T-helper 1 cell treated with Interleukin-12 subunit alpha and Interleukin-12 subunit beta and Interleukin-4 antibody, amounts not matched to agents 30 μg/mL and 1 μg/mL, for 36 hours (primary cell): Measurements from ENCODE around the gene FLT3LG.

ENCODE experiments used
- H3K27ac Mint-ChIP-seq: one replicate; pipeline ENCODE4 v1.8.0; 2021; ENCODE audit warnings: mild to moderate bottlenecking, mixed read lengths
- H3K27me3 Mint-ChIP-seq: one replicate; pipeline ENCODE4 v1.8.0; 2021; ENCODE audit warnings: low read depth, mixed read lengths
- H3K36me3 Mint-ChIP-seq: one replicate; pipeline ENCODE4 v1.8.0; 2021; ENCODE audit warnings: low read depth, mixed read lengths
- H3K4me1 Mint-ChIP-seq: one replicate; pipeline ENCODE4 v1.8.0; 2021; ENCODE audit warnings: low read depth, mixed read lengths
- H3K4me3 Mint-ChIP-seq: one replicate; pipeline ENCODE4 v1.8.0; 2021; ENCODE audit warnings: mild to moderate bottlenecking, moderate library complexity, mixed read lengths
- H3K9me3 Mint-ChIP-seq: one replicate; pipeline ENCODE4 v1.8.0; 2021; ENCODE audit warnings: mixed read lengths

The FLT3LG gene, protein sequence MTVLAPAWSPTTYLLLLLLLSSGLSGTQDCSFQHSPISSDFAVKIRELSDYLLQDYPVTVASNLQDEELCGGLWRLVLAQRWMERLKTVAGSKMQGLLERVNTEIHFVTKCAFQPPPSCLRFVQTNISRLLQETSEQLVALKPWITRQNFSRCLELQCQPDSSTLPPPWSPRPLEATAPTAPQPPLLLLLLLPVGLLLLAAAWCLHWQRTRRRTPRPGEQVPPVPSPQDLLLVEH

DNA sequence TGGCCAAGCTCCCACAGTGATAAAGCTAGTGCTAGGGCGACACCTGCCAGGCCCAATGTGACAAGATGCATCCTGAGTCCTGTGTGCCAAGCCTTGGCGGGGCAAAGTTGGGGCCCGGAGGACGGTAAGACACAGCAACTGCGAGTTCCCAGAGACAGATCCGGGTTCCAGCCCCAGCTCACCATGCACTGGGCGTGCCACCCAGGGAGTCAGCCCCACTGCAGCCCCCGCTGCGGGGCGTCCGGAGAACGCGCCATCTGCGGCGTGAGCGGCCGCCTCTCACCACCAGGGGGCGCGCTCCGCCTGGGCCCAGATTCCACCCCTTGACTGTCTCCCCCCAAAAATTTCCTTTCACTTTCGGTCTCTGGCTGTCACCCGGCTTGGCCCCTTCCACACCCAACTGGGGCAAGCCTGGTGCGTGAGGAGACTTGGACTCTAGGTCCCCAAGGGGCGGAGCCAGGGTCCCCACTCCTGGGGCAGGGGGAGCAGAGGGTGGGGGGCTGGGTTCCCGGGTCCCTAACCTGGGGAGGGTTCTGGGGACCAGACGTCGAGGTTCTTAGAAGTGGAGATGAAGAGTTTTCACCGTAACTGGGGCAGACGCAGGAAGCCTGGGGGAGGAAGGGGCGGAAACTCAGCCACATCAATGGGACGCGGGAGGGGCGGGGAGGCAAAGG, at the start of gene FLT3LG:
Gene FLT3LG (plus strand): TSS at position 348 of the 674 bp plus-strand sequence. CDS start 425 bp downstream, outside the sequence.
- Mint-ChIP-seq H3K4me3 (peak within 1 kb of the TSS; percentile 99), H3K36me3 (peaks cover 15% of the 10 kb centered on the region), H3K4me1 (peaks cover 43% of the 10 kb centered on the region), H3K9me3 (no peaks in the 10 kb centered on the region), H3K27ac (peak within 1 kb of the TSS; percentile 95), H3K27me3 (no peaks in the 10 kb centered on the region)

GRCh38 chr19:49425178-49425577, 48.8 kb upstream of the FLT3LG start, which contains the start of gene GFY:
GFY (plus strand) TSS chr19:49425388; CDS start chr19:49426431, 1,043 bp downstream.
- H3K4me1 Mint-ChIP-seq, result peaks cover 52% of the 10 kb centered on the region

GRCh38 chr19:49425922-49426592, 48.0 kb upstream of the FLT3LG start:
- peaks cover 53% of the 10 kb centered on the region for H3K4me1 Mint-ChIP-seq
- H3K27me3 Mint-ChIP-seq, result peaks cover 97% of the 10 kb centered on the region
- no peak overlapping the region for H3K27ac Mint-ChIP-seq
- H3K9me3 Mint-ChIP-seq, result no peaks in the 10 kb centered on the region
- peaks cover 10% of the 10 kb centered on the region for H3K36me3 Mint-ChIP-seq
- H3K4me3 Mint-ChIP-seq, result no peak overlapping the region

More at GRCh38 chr19:49425178-49425577, 48.8 kb upstream of the FLT3LG start, which contains the start of gene GFY:
- peak within 1 kb of the TSS; percentile 15 for H3K27ac Mint-ChIP-seq
- no peaks in the 10 kb centered on the region for H3K9me3 Mint-ChIP-seq
- H3K36me3 Mint-ChIP-seq, result peaks cover 10% of the 10 kb centered on the region
- H3K4me3 Mint-ChIP-seq, result no peak within 1 kb of the TSS
- H3K27me3 Mint-ChIP-seq, result peaks cover 97% of the 10 kb centered on the region

- Mint-ChIP-seq H3K4me1 (peaks cover 46% of the 10 kb centered on the region), H3K4me3 (no peak overlapping the region), H3K27me3 (peaks cover 94% of the 10 kb centered on the region), H3K27ac (no peak overlapping the region), H3K9me3 (no peaks in the 10 kb centered on the region), H3K36me3 (peaks cover 10% of the 10 kb centered on the region)
Observed at GRCh38 chr19:49427339-49427738, 46.7 kb upstream of the FLT3LG start.

DNA sequence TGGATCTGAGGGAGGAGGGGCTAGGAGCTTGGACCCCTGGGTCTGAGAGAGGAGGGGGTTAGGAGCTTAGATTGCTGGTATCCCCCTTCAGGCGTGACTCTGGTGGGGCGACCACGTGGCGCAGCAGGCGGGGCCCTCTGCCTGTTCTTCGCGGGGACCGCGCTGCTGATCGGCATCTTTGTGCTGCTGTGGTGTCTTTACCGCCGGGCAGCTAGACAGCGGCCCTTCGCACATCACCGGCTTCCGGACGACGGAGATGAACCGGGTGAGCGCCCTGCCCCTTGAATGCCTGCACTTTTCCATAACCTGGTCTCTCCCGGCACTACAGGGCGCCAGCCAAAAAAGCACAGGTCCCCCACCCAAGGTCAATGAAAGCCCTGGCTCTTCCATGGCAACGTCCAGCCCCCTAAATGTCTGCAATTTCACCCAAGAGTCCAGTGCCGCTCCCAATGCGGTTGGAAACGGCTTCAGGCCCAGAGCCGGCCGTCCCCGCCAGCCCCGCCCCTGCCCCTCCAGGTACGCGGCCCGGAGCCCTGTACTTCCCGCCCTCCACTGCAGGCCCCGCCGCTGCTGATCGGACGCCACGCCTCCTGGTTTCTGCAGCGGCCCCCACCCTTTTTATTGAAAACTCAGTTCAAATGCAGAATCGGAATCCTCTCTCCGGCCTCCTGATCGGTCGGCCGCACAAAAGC, 46.0 kb upstream of the FLT3LG start:
- Mint-ChIP-seq H3K27ac (no peak overlapping the region), H3K4me1 (peaks cover 41% of the 10 kb centered on the region)

GRCh38 chr19:49428547-49429451, 45.2 kb upstream of the FLT3LG start:
- peaks cover 7% of the 10 kb centered on the region for H3K36me3 Mint-ChIP-seq
- no peaks in the 10 kb centered on the region for H3K9me3 Mint-ChIP-seq
- no peak overlapping the region for H3K27ac Mint-ChIP-seq
- peak overlapping the region; percentile 40 for H3K4me3 Mint-ChIP-seq
- H3K27me3 Mint-ChIP-seq, result peaks cover 96% of the 10 kb centered on the region
- H3K4me1 Mint-ChIP-seq, result peaks cover 39% of the 10 kb centered on the region

More for the DNA sequence above, 46.0 kb upstream of the FLT3LG start:
- Mint-ChIP-seq H3K27me3 (peaks cover 95% of the 10 kb centered on the region), H3K36me3 (peaks cover 10% of the 10 kb centered on the region), H3K4me3 (no peak overlapping the region), H3K9me3 (no peaks in the 10 kb centered on the region)

- peaks cover 6% of the 10 kb centered on the region for H3K36me3 Mint-ChIP-seq
- H3K4me1 Mint-ChIP-seq, result peaks cover 31% of the 10 kb centered on the region
- no peaks in the 10 kb centered on the region for H3K9me3 Mint-ChIP-seq
- H3K27me3 Mint-ChIP-seq, result peaks cover 96% of the 10 kb centered on the region
- no peak overlapping the region for H3K27ac Mint-ChIP-seq
- H3K4me3 Mint-ChIP-seq, result no peak overlapping the region
Observed at GRCh38 chr19:49430172-49430677, 43.8 kb upstream of the FLT3LG start.

GRCh38 chr19:49430678-49431329, 43.2 kb upstream of the FLT3LG start:
- Mint-ChIP-seq H3K4me1 (peaks cover 29% of the 10 kb centered on the region), H3K36me3 (peaks cover 6% of the 10 kb centered on the region), H3K27ac (no peak overlapping the region), H3K9me3 (no peaks in the 10 kb centered on the region), H3K27me3 (peaks cover 96% of the 10 kb centered on the region), H3K4me3 (no peak overlapping the region)

GRCh38 chr19:49431330-49431749, 42.7 kb upstream of the FLT3LG start:
- H3K9me3 Mint-ChIP-seq, result no peaks in the 10 kb centered on the region
- H3K4me3 Mint-ChIP-seq, result no peak overlapping the region
- H3K36me3 Mint-ChIP-seq, result peaks cover 6% of the 10 kb centered on the region
- H3K4me1 Mint-ChIP-seq, result peaks cover 30% of the 10 kb centered on the region
- H3K27ac Mint-ChIP-seq, result no peak overlapping the region
- H3K27me3 Mint-ChIP-seq, result peaks cover 96% of the 10 kb centered on the region

- H3K4me1 Mint-ChIP-seq, result peaks cover 24% of the 10 kb centered on the region
- H3K9me3 Mint-ChIP-seq, result no peaks in the 10 kb centered on the region
- no peak overlapping the region for H3K4me3 Mint-ChIP-seq
- H3K27me3 Mint-ChIP-seq, result peaks cover 94% of the 10 kb centered on the region
- H3K27ac Mint-ChIP-seq, result no peak overlapping the region
- peaks cover 2% of the 10 kb centered on the region for H3K36me3 Mint-ChIP-seq
Observed at GRCh38 chr19:49432141-49433073, 41.6 kb upstream of the FLT3LG start.

DNA sequence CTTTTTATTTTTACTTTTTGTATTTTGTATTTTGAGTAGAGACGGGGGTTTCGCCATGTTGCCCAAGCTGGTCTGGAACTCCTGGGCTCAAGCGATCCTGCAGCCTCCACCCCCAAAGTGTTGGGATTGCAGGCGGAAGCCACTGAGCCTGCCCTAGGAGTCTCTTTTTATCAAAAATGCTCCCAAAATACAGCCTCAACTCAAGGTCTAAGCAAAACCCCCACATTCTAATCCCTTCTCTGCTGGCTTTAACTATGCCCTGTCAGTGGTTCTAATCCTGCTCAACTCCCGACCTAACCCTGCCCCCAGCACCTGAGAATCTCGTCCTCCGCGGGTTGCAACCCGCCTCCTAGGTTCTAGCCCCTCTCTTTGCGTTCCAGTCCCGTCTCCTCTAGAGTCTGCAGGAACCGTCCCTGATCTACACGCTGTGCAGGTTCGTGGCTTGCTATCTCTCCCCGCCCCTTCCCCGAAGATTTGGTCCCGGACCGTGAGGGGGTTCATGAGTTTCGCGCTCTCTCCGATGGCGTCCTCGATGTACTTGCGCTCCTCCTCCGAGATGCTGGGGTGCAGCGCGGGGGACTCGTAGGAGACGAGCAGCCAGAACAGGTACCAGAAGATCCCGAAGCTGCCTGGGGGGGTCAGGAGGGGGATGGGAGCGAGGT, 40.6 kb upstream of the FLT3LG start:
- peaks cover 2% of the 10 kb centered on the region for H3K36me3 Mint-ChIP-seq
- H3K9me3 Mint-ChIP-seq, result no peaks in the 10 kb centered on the region
- H3K4me3 Mint-ChIP-seq, result no peak overlapping the region
- no peak overlapping the region for H3K27ac Mint-ChIP-seq
- peaks cover 22% of the 10 kb centered on the region for H3K4me1 Mint-ChIP-seq
- H3K27me3 Mint-ChIP-seq, result peaks cover 94% of the 10 kb centered on the region
